Esophagus squamous epithelium (tissue), 4 donors: ENCODE measurements around the gene VCAN.

Source experiments
- CTCF ChIP-seq, 6 experiments: fragments of 450-650 bp in 4 of 6; fragments of 200-600 bp in 2 of 6; sonication (generic) in 2 of 6; IDR thresholded peaks; one replicate each; pipeline ENCODE4 v1.5.1; 2016 to 2019; ENCODE audit warnings: antibody characterized with exemption in 6 of 6, mild to moderate bottlenecking in 4 of 6, moderate library complexity in 4 of 6
- POLR2A ChIP-seq, 4 donors: fragments of 450-650 bp; IDR thresholded peaks; one replicate each; pipeline ENCODE4 v1.6.1; 2017; ENCODE audit warnings: antibody characterized with exemption in 4 of 4, mild to moderate bottlenecking in 4 of 4, moderate library complexity in 3 of 4

GRCh38 chr5:83434946-83435345 is 36.6 kb upstream of the VCAN start:
- no peak for TF ChIP-seq CTCF (IDR thresholded peaks at IDR 0.05)
- no peak for TF ChIP-seq POLR2A (IDR thresholded peaks at IDR 0.05)
